K562 (cell line): ENCODE measurements around the gene PFKL. TPM values are rescaled to one million over a fixed set of nuclear protein-coding genes. Genes with fewer than 3 reads are reported as not detected.

Source experiments
- AFF1 ChIP-seq, 2 experiments: fragments of 450-650 bp; IDR thresholded peaks; 2 replicates each; pipeline ENCODE4 v1.6.1; 2018; ENCODE audit warnings: mild to moderate bottlenecking in 2 of 2, low read depth in 1 of 2; ENCODE audit not compliant: partially characterized antibody in 2 of 2
- BMI1 ChIP-seq: fragments of 150-350 bp; IDR thresholded peaks from 2 replicates; pipeline ENCODE4 v1.6.1; 2014; ENCODE audit warnings: low read length
- CTBP1 ChIP-seq: fragments of 450-650 bp; IDR thresholded peaks from 2 replicates; pipeline ENCODE4 v1.6.1; 2016; ENCODE audit warnings: borderline replicate concordance
- ESRRA ChIP-seq: fragments of 450-650 bp; IDR thresholded peaks from 2 replicates; pipeline ENCODE4 v1.6.1; 2014; ENCODE audit warnings: low read depth, mild to moderate bottlenecking, moderate library complexity, borderline replicate concordance
- ID3 ChIP-seq, 2 experiments: fragments of 250-450 bp in 1 of 2; fragments of 450-650 bp in 1 of 2; sonication (Bioruptor Pico) in 1 of 2; IDR thresholded peaks; 2 replicates each; pipeline versions ENCODE4 v1.6.1 to v1.8.0; 2016 to 2021; ENCODE audit warnings: mild to moderate bottlenecking in 2 of 2, moderate library complexity in 2 of 2, missing compliant biosample characterization in 1 of 2, missing genetic modification characterization in 1 of 2
- MEF2D ChIP-seq: conservative IDR thresholded peaks from 2 replicates; pipeline ENCODE4 v1.6.1; 2016; ENCODE audit warnings: low read depth, missing genetic modification characterization, missing compliant biosample characterization
- MGA ChIP-seq: fragments of 450-650 bp; IDR thresholded peaks from 2 replicates; pipeline ENCODE4 v1.6.1; 2016; ENCODE audit warnings: mild to moderate bottlenecking, moderate library complexity
- PHTF2 ChIP-seq: fragments of 250-450 bp; sonication (Bioruptor Pico); IDR thresholded peaks from 2 replicates; pipeline ENCODE4 v1.5.0; 2021; ENCODE audit warnings: mild to moderate bottlenecking
- TARDBP ChIP-seq: fragments of 450-650 bp; IDR thresholded peaks from 2 replicates; pipeline ENCODE4 v1.6.1; 2016
- ZKSCAN8 ChIP-seq: fragments of 200-800 bp; sonication (Bioruptor generic); IDR thresholded peaks from 2 replicates; pipeline ENCODE4 v1.6.1; 2016; ENCODE audit warnings: missing genetic modification characterization, missing compliant biosample characterization
- polyA plus RNA-seq, 8 experiments: library from polyadenylated mRNA; depleted of rRNA in 4 of 8; stranded (reverse) in 5 of 8; unstranded in 3 of 8; fragments of >200 nt; fragmentation: Nextera tagmentation in 2 of 8; fragmentation: Illumina TruSeq in 1 of 8; extraction: Ambion mirVana in 2 of 8; extraction: Trizol in 1 of 8; gene quantifications; 2 replicates each; pipeline versions ENCODE4 v1.2.1 to v1.2.3, GENCODE V29; 2011 to 2014; ENCODE audit warnings: inconsistent platforms in 1 of 8, missing spikeins in 1 of 8
- total RNA-seq, 7 experiments: library from RNA; depleted of rRNA in 6 of 7; stranded (reverse); fragments of >200 nt in 6 of 7; fragmentation: Illumina TruSeq in 2 of 7; extraction: Trizol in 2 of 7; gene quantifications; 2 replicates each; pipeline versions ENCODE4 v1.2.1 to v1.2.3, GENCODE V29; 2011 to 2021; ENCODE audit warnings: low replicate concordance in 1 of 7

The PFKL gene
- total and polyA plus RNA-seq, 9 of the 15 experiments (the other 6 are each of a cell fraction or from before 2014, with no cell fraction given), result 1.1 to 124 (median 45.6) TPM

DNA sequence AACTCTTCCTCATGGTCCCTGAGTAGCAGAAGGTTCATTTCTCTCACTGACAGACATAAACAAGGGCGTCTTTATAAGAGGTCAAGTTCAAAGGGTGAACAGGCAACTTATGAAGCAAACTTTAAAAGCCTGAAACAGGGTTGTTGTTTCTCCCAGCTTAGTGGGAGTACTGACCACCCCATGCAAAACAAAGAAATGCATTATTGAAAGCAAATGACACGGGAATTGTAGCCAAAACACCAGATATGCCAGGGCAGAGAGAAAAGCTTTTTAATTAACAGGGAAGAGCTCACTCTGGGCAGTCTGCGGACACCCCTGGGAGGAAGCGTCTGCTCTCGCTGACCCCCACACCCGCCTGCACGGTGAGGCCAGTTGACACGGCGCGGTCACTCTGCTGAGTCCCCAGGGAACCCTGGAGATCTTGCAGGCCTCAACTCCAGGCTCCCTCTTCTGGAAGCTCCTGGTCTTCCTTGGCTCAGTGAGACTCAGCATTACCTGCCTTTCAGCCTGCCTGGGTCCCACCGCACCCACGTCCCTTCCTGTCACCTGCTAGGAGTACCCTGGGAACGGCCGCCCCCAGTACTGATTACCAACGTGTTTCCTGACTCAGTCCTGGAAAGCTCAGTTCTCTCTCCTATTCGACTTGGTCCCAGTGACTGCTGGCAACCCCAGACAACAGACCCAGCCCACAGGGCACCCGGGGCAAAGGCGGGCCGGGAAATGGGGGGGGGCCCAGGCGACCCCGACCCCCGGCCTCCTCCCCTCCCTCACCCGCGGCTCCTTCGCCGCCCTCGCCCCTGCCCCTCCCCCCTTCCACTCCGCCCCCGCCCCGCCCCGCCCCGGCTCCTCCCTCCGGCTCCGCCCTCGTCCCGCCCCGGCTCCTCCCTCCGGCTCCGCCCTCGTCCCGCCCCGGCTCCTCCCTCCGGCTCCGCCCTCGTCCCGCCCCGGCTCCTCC is 38.4 kb downstream of the PFKL start (continued):
- TF ChIP-seq MGA (no peak), ZKSCAN8 (CRISPR knock-in tag) (no peak), ID3 (CRISPR knock-in tag; IDR thresholded peaks at IDR 0.05) (no peak), ID3 (tag; IDR thresholded peaks at IDR 0.05) (0 out of 2 replicates have a peak, but pooled peaks have one; percentile 35), TARDBP (no peak), MEF2D (tag) (no peak), ESRRA (no peak), BMI1 (no peak), PHTF2 (CRISPR knock-in tag) (no peak), AFF1 (IDR thresholded peaks at IDR 0.05; ENCODE audit: low read depth in 1 of 2, partially characterized antibody in 2 of 2) (no peak), CTBP1 (peak; percentile 23; the same call in 1 of the 2 replicates)
